GM18870 (cell line): Measurements from ENCODE around the gene SERINC3.

Experiments
- ATAC-seq: cut with Tn5 transposase; IDR thresholded peaks from one replicate; pipeline ENCODE4 v1.9.1; 2021; ENCODE audit warnings: moderate library complexity; ENCODE audit not compliant: unreplicated experiment

Gene SERINC3

GRCh38 chr20:44467289-44467883 is 54.5 kb downstream of the SERINC3 start:
- no peak for ATAC-seq

- ATAC-seq = no peak
Observed at GRCh38 chr20:44465001-44465560, 56.8 kb downstream of the SERINC3 start.

GRCh38 chr20:44464514-44464913 is 57.4 kb downstream of the SERINC3 start:
- no peak for ATAC-seq

- ATAC-seq = no peak
Observed at GRCh38 chr20:44463466-44463865, 58.4 kb downstream of the SERINC3 start.

- ATAC-seq = no peak
Observed at GRCh38 chr20:44461803-44462174, 60.1 kb downstream of the SERINC3 start.

- no peak for ATAC-seq
Observed at GRCh38 chr20:44461142-44461802, 60.6 kb downstream of the SERINC3 start.

GRCh38 chr20:44460795-44461141 is 61.1 kb downstream of the SERINC3 start:
- no peak for ATAC-seq

GRCh38 chr20:44459271-44459670 is 62.6 kb downstream of the SERINC3 start:
- no peak for ATAC-seq

GRCh38 chr20:44457016-44457415 is 64.9 kb downstream of the SERINC3 start:
- no peak for ATAC-seq

GRCh38 chr20:44456611-44457010 is 65.3 kb downstream of the SERINC3 start:
- no peak for ATAC-seq

- ATAC-seq = no peak
Observed at GRCh38 chr20:44455126-44455525, 66.7 kb downstream of the SERINC3 start.

- no peak for ATAC-seq
Observed at GRCh38 chr20:44454306-44454963, 67.4 kb downstream of the SERINC3 start.

GRCh38 chr20:44450903-44451450 is 70.9 kb downstream of the SERINC3 start:
- ATAC-seq = no peak

GRCh38 chr20:44450281-44450889 is 71.5 kb downstream of the SERINC3 start:
- ATAC-seq = no peak

- no peak for ATAC-seq
Observed at GRCh38 chr20:44449864-44450263, 72.0 kb downstream of the SERINC3 start.

- no peak for ATAC-seq
Observed at GRCh38 chr20:44448753-44449546, 72.9 kb downstream of the SERINC3 start.

GRCh38 chr20:44447827-44448419 is 73.9 kb downstream of the SERINC3 start:
- ATAC-seq = no peak
